ENCODE results near the gene EMC7. TPM values are rescaled to one million over a fixed set of nuclear protein-coding genes. Genes with fewer than 3 reads are reported as not detected.

EMC7 gene
- total RNA-seq (2014; rRNA removed) (50.3 and 66.0 TPM in 2 replicates), Bru-seq, nascent RNA (percentile 79 among the genes with signal in this experiment), BruChase-seq, experiment 1, labeled RNA remaining after a 6-hour chase (percentile 90 among the genes with signal in this experiment), BruChase-seq, experiment 2, labeled RNA remaining after a 2-hour chase (percentile 83 among the genes with signal in this experiment)
- long read RNA-seq, transcript EMC7-201 (5 exons, 1,155 nt): major isoform, 283 of 394 reads
- long read RNA-seq, partial matches to known transcripts: 6 of 394 reads
- long read RNA-seq, other reads (novel, unspliced or antisense): 101 of 394 reads

GRCh38 chr15:34101366-34102174 lies at the start of gene EMC7, which contains the start of gene PGBD4:
Gene EMC7, minus strand, starts transcription at chr15:34101862. Its CDS starts 23 bp downstream, at chr15:34101839.
Gene PGBD4, plus strand, starts transcription at chr15:34102083. Its CDS starts 449 bp downstream, at chr15:34102532.
- peak; percentile 99 for ATAC-seq

GRCh38 chr15:34147371-34148140 lies 45.9 kb upstream of the EMC7 start:
- Histone ChIP-seq H3K79me2 (ENCODE audit: low read length) (no peaks in the 10 kb centered on the region), H3F3A (ENCODE audit: low read length, unreplicated experiment) (no peaks in the 10 kb centered on the region), H3K27me3 (ENCODE audit: low read length) (no peaks in the 10 kb centered on the region), H4K20me1 (ENCODE audit: low read length) (no peaks in the 10 kb centered on the region), H3K9me2 (replicated peaks; ENCODE audit: low read length) (no peaks in the 10 kb centered on the region), H3K9ac (ENCODE audit: low read length) (no peak overlapping the region), H2AFZ (ENCODE audit: low read length) (no peak overlapping the region), H3K4me3 (ENCODE audit: low read length) (no peak overlapping the region), H3K4me1 (ENCODE audit: insufficient read depth, low read length) (peaks cover 18% of the 10 kb centered on the region), H3K4me2 (ENCODE audit: low read length) (peak overlapping the region; percentile 1; the same call in 1 of the 2 replicates), H3K36me3 (ENCODE audit: low read depth, low read length) (peaks cover 49% of the 10 kb centered on the region), H3K9me3 (ENCODE audit: low read length) (no peaks in the 10 kb centered on the region), H3K27ac (ENCODE audit: low read length) (peak overlapping the region; percentile 48)
- ChIA-PET CTCF (interaction anchor here (1.3 kb wide), 1 partner anchor 37 kb away, joined by 4 read pairs; no protein-coding TSS in a partner anchor), POLR2A (ENCODE audit: unreplicated experiment) (no interaction called here)
- DNase-seq: peak; percentile 78
- no peak for TF ChIP-seq EZH2phosphoT487 (IDR thresholded peaks at IDR 0.05; ENCODE audit: borderline replicate concordance, low read length)
- TF ChIP-seq EZH2 (IDR thresholded peaks at IDR 0.05; ENCODE audit: low read length, unreplicated experiment): no peak
- no peak for TF ChIP-seq CTCF (conservative IDR thresholded peaks at IDR 0.05; ENCODE audit: low read depth, low read length)
- BruUV-seq (replicated peaks): TSS peak; percentile 30
- ATAC-seq: peak; percentile 98
- intact Hi-C loops (cut with micrococcal nuclease): loop anchor here (2.0 kb wide), 1 partner anchor 61 kb away; no protein-coding TSS in a partner anchor

More at GRCh38 chr15:34101366-34102174, at the start of gene EMC7, which contains the start of gene PGBD4:
- Histone ChIP-seq H3K4me1 (ENCODE audit: insufficient read depth, low read length) (peaks cover 10% of the 10 kb centered on the region; the same call in 1 of the 2 replicates), H3K4me2 (ENCODE audit: low read length) (peak within 1 kb of the TSS; percentile 95), H2AFZ (ENCODE audit: low read length) (peak within 1 kb of the TSS; percentile 80), H3K9me2 (replicated peaks; ENCODE audit: low read length) (no peaks in the 10 kb centered on the region), H3K27me3 (ENCODE audit: low read length) (no peaks in the 10 kb centered on the region), H3K9ac (ENCODE audit: low read length) (peak within 1 kb of the TSS; percentile 85), H3K9me3 (ENCODE audit: low read length) (no peaks in the 10 kb centered on the region), H3K79me2 (ENCODE audit: low read length) (peaks cover 66% of the 10 kb centered on the region), H3F3A (ENCODE audit: low read length, unreplicated experiment) (no peaks in the 10 kb centered on the region), H4K20me1 (ENCODE audit: low read length) (no peaks in the 10 kb centered on the region), H3K27ac (ENCODE audit: low read length) (peak within 1 kb of the TSS; percentile 56), H3K4me3 (ENCODE audit: low read length) (peak within 1 kb of the TSS; percentile 76), H3K36me3 (ENCODE audit: low read depth, low read length) (no peaks in the 10 kb centered on the region)
- ChIA-PET POLR2A (ENCODE audit: unreplicated experiment) (interaction anchor here (0.5 to 0.6 kb wide), 4 partner anchors 109 to 1033 kb away, joined by 3 to 7 read pairs (median 4); partner anchors contain the start of gene KATNBL1), CTCF (no interaction called here)
- TF ChIP-seq EZH2 (IDR thresholded peaks at IDR 0.05; ENCODE audit: low read length, unreplicated experiment): no peak
- TF ChIP-seq EZH2phosphoT487 (IDR thresholded peaks at IDR 0.05; ENCODE audit: borderline replicate concordance, low read length): no peak
- TF ChIP-seq CTCF (conservative IDR thresholded peaks at IDR 0.05; ENCODE audit: low read depth, low read length): no peak
- intact Hi-C loops (cut with micrococcal nuclease): loop anchor here (2.0 kb wide), 1 partner anchor 39 kb away; no protein-coding TSS in a partner anchor
- DNase-seq: peak; percentile 99
- TSS peak; percentile 71 for BruUV-seq (replicated peaks)

All from PC-3 (cell line).